GM21529 (cell line): Measurements from ENCODE around the gene FOXK1.
A peak's percentile ranks its signal among the peaks of the same experiment; 100 is the strongest.
"Not testable (repeated sequence)": the region's sequence is repeated elsewhere in the genome, so short reads cannot be mapped to it uniquely, and the experiment has no call there.

Source experiments
- ATAC-seq: cut with Tn5 transposase; IDR thresholded peaks from one replicate; pipeline ENCODE4 v1.9.1; 2021; ENCODE audit not compliant: unreplicated experiment

The FOXK1 gene

DNA sequence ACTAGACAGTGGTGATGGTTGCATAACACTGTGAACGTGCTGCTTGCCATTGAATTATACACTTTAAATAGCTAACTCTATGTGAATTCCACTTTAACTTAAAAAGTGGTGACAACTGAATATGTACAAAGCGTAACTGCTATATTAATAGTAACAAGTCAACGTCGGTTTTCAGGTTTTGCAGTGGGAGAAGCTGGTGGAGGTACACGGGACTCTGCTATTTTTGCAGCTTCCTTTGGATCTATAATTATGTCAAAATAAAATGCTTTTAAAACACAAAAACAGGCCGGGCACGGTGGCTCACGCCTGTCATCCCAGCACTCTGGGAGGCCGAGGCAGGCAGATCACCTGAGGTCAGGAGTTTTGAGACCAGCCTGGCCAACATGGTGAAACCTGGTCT lies 114.4 kb downstream of the FOXK1 start:
- ATAC-seq: no peak

DNA sequence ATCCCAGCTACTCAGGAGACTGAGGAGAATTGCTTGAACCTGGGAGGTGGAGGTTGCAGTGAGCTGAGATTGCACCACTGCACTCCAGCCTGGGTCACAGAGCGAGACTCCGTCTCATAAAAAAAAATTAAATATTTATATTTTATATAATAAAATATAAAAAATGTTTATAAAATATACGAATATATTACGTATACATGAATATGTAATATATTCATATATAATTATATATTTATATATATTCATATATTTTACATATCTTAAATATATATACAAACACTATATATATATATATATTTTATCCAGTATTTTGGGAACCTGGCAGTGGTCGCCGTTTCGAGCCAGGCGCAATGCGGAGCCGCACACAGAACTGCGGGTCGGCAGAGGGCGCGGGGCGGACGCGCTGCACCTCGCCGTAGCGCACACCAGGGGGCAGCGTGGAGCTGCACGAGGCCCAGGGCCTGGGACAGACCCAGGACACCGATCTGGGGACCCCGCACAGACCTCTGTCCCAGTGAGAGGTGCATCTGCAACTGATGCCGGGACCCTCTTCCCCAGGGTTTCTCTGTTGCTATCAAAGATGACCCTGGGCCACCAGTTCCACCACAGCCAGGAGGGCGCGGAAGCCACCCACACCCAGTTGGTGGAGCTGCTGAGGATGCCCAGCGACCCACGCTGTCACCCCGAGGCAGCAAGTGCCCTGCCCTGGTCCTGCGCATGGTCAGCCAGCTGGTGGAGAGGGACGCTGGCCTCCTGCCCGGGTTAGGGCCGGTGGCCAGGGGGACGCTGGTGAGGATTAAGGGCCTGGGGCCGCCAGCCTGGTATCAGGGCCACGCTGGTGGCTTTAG lies 116.0 kb downstream of the FOXK1 start:
- peak; percentile 78 for ATAC-seq

- ATAC-seq: no peak
Observed at GRCh38 chr7:4798706-4799235, 116.7 kb downstream of the FOXK1 start.

DNA sequence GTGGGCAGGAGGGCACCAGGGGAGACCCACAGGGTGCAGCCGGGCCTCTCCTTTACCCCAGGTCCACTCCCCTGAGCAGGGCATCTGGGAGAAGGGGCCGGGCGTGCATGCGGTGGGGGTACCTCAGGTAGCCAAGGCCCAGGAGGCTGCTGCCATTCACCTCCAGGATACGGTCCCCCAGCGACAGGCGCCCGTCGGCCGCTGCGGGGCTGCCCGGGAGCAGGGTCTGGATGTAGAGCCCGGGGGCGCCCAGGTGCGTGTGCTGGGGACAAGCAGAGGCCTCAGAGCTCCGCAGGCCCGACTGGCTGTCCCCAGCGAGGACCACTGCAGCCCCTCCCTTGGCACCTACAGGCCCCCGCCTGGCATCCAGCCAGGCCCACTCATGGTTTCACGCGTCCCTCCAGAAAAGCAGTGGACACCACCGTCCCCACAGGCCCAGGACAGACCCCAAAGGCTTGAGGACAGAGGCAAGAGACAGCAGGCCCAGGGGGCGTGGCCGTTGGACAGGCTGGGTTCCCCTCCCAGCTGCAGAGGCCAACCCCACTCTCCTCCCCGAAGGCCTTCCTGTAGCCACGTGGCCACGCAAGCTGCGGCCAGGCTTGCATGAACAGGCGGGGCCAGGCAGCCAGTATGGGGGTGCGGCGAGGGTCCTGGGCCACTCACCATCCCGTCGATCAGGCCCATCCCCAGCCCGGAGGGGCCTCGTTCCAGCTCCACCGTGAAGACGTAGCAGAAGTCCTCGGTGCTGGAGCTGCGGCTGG lies 117.6 kb downstream of the FOXK1 start:
- no peak for ATAC-seq

GRCh38 chr7:4800487-4800886 lies 118.4 kb downstream of the FOXK1 start:
- ATAC-seq: no peak

GRCh38 chr7:4800926-4801838 lies 119.1 kb downstream of the FOXK1 start:
- no peak for ATAC-seq

DNA sequence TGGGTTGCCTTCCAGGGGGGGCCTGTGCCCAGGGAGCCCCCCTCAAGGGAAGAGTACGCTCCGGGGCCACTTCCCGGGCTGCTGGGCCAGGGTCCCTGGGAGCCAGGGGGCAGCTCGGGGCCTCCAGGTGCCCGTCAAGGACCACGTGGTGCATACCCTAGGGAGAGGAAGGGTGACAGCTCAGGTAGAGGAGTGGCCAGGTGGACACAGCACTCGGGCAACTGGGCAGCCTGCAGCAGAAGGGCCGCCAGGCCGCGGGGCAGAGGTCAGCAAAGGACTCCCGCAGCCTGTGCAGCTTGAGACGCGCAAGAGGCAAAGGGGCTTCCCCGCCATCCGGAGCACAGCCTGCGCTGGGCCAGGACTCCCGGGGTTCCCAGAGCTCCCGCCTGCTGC lies 119.7 kb downstream of the FOXK1 start:
- ATAC-seq: no peak

- ATAC-seq: not testable (repeated sequence)
Observed at GRCh38 chr7:4802577-4802976, 120.5 kb downstream of the FOXK1 start.

- ATAC-seq: no peak
Observed at GRCh38 chr7:4803397-4804241, 121.5 kb downstream of the FOXK1 start.

- ATAC-seq: no peak
Observed at GRCh38 chr7:4805110-4805983, 123.3 kb downstream of the FOXK1 start.

DNA sequence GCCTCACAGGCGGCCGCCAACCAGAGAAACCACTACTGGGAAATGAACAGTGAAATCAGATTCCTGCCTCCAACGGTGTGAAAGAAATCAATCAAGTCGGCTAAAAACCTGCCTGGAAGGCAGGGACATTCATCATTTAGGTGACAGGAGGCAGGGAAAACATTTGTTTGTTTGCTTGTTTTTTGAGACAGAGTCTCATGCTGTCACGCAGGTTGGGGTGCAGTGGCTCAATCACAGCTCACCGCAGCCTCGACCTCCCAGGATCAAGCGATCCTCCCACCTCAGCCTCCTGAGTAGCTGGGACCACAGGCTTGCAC lies 123.8 kb downstream of the FOXK1 start:
- no peak for ATAC-seq

DNA sequence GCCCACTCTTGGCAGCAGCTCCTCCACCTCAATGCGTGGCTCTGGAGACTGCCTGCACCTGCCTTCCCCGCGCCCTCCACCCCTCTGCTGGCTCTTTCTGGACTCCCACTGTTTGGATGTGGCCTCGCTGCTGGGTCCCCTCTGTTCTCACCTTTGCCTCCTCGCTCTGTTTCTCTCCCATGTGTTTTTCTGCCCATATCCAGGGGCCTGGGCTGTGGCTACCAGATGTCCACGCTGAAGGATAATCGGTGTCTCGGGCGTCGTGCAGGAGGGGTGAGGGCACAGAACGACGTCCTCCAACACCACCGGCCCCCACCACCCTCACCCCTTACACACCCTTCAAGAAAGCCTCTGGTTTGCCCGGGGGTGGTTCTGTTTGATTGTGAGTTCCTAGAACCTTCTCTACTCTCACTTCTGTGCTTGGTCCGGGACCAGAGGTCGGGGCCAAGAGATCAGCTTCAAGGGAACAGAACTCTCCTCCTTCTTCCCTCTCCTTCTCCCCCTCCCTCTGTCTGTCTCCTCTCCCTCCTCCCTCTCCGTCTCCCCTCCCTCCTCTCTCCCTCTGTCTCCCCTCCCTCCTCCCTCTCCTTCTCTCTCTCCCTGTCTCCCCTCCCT lies 125.0 kb downstream of the FOXK1 start:
- no peak for ATAC-seq

- ATAC-seq: no peak
Observed at GRCh38 chr7:4807598-4808016, 125.5 kb downstream of the FOXK1 start.

DNA sequence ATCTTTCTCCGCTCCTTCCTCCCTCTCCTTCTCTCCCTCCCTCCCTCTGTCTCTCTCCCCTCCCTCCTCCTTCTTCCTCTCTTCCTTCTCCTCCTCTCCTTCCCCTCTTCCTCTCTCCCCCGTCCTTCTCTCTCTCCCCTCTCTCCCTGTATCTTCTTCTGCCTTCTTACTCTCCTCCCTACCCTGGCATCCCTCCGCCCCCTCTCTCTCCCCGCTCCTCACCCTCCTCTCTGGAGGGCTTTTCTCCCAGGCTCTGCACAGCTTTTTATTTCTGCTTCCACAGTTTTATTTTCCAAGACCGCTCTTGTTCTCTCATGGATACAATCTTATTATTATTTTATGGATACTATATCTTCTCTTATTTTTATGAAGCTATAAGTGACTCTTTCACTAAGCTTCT lies 125.9 kb downstream of the FOXK1 start:
- no peak for ATAC-seq

GRCh38 chr7:4808565-4808964 lies 126.5 kb downstream of the FOXK1 start:
- ATAC-seq: no peak

GRCh38 chr7:4809091-4809591 lies 127.0 kb downstream of the FOXK1 start:
- ATAC-seq: no peak

DNA sequence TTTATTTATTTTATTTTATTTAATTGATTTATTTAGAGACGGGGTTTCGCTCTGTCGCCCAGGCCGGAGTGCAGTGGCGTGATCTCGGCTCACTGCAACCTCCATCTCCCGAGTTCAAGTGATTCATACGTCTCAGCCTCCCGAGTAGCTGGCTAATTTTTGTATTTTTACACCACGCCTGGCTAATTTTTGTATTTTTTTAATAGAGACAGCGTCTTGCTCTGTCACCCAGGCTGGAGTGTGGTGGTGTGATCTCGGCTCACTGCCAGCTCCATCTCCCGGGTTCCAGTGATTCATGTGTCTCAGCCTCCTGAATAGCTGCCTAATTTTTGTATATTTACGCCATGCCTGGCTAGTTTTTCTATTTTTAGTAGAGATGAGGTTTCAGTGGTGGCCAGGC lies 127.6 kb downstream of the FOXK1 start:
- no peak for ATAC-seq

GRCh38 chr7:4814433-4814832 lies 132.3 kb downstream of the FOXK1 start:
- no peak for ATAC-seq

- ATAC-seq: no peak
Observed at GRCh38 chr7:4815121-4815520, 133.0 kb downstream of the FOXK1 start.
